ENCODE measurements around the gene FBLN2. TPM values are rescaled to one million over a fixed set of nuclear protein-coding genes. Genes with fewer than 3 reads are reported as not detected.

FBLN2 gene
- total RNA-seq, 1 experiment from 2014 or later, result 1.8 TPM

DNA sequence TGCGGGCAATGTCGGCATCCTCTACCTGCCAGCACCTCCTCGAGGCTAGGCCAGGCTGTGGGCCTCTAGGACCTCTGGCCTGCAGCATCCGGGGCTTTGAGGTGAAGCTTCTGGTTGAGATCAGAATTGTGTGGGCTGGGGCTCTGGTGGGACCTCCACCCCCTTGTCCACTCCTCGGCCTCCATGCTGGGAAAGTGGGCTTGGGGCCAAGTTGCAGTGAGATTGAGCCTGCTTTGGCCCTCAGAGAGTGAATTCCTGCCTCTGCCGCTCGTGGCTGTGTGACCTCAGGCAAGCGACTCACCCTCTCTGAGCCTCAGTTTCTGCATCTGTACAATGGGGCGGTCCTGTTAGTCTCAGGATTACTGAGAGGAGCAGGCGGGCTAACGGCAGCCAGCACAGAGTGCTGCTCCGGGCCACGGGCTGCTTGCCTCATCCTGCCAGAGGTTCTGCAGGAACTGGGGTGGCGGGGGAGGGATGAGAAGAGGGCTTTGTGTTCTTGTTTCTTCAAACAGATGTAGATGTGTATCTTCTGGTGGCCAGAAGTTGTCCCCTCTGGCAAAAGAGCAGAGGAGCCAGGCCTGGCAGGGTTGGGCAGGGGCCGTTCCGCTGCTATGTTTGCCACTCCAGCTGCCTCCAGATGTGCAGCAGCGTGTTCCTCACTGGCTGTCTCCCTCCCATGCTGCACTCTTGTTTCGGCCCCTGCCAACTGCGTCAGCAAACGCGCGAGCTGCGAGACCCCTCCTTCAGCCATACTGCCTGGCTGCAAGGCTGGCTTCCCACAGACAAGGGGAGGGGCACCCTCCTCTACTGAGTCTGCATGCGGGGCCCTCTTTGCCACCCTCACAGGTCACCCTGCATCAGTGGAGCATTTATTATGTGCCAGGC, 33.7 kb downstream of the FBLN2 start:
- in situ Hi-C loops (cut with HindIII; ENCODE audit: low pct_unique_long_range_greater_than_20kb, low sequenced_read_pairs), result no loop called here
- no peak for DNase-seq (ENCODE audit: low read depth, low spot score)

DNA sequence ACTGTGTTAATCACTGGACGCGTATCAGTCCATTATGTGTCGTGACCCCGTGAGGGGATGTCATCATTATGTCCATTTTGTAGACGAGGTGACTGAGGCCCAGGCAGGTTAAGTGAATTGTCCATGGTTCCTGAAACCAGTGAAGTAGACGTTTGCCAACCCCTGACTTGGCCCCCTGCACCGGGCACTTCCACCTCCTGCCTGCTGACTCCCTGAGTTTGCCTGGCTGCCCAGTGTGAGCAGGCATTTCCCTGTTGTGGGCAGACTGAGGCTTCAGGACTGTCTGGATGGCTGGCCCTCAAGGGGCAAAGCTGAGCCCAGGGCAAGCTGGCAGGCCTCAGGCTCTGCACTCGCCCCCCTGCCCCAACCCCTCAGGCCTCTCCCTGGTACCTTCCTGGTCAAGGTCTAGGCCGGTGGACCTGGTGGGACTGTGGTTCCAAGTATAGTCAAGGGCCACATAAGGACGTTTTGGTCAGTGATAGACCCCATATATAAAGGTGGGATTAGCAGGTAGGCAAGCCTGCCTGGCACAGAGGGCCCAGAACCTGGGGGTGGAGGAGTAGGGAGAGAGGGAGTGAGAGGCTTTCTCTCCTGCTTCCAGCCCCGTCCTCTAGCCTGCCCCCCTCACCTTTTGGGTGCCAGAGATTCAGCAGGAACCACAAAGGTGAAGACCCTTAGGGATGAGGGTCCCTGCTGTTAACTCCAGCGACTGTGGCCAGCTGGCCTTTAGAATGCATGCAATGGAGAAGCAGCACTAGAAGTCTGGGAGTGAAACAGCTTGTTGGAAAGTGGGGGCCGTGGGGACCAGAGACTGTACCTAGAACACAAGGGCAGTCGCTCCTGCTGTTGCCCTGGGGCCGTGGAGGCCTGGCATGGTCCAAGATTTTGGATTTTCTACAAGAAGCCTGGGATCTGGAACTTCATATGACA, 34.6 kb downstream of the FBLN2 start:
- in situ Hi-C loops (cut with HindIII; ENCODE audit: low pct_unique_long_range_greater_than_20kb, low sequenced_read_pairs), result no loop called here
- DNase-seq (ENCODE audit: low read depth, low spot score), result no peak

DNA sequence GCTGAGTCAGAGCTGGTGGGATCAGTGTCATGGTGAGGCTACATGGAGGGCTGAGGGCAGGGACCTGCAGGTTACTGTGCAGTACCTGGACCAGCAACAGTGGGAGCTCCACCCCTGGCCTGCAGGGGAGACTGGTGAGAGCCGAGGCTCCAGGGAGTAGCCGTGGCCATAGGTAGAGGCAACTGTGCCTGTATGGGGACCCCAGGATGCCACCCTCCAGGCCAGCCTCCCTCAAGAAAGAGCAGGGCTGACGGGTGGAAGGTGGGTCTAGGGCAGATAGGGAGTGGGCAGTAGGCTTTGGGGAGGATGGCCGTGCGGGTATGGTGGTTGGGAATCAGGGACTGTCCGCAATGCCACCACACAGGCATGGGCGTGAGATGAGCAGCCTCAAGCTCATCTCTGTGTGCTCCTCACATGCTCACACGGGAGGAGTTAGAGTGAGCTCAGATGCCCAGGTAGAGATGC, 35.5 kb downstream of the FBLN2 start:
- no peak for DNase-seq (ENCODE audit: low read depth, low spot score)
- in situ Hi-C loops (cut with HindIII; ENCODE audit: low pct_unique_long_range_greater_than_20kb, low sequenced_read_pairs), result no loop called here

DNA sequence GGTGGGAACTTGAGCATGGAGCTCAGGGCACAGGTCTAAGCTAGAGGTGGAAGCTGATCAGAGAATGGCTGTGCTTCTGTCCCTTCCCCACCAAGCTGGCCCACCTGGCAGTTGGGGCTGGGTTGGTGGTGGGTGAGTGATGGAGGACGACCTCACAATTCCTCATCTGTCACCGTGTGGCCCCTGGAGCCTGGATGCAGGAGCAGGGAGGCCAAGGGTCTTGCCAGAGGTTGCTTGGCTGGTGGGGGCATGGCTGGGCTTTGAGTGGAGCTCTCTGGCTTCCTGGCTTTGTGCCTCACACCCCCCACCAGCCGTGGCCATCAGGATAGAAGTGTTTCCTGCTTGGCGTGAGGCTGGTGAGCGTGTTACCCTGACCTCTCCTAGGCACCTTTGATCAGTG, 36.0 kb downstream of the FBLN2 start:
- in situ Hi-C loops (cut with HindIII; ENCODE audit: low pct_unique_long_range_greater_than_20kb, low sequenced_read_pairs), result no loop called here
- DNase-seq (ENCODE audit: low read depth, low spot score), result no peak

DNA sequence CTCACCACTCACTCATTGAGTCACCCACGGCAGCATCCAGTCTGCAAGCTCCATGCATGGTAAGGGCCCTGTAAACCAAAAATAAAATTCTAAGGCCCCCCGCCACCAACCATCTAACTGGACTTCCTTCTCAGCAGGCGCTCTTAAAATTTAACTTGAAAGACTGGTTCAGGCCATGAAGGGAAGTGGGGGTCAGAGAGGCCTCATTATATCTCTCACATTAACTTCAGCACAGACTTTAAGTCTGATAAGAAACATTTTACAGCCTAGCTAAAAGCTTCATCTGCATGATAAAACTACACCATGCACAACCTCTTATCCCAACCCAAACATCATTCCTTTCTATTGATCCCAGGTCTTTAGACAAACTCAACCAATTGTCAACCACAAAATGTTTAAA, 38.5 kb downstream of the FBLN2 start:
- no peak for DNase-seq (ENCODE audit: low read depth, low spot score)
- in situ Hi-C loops (cut with HindIII; ENCODE audit: low pct_unique_long_range_greater_than_20kb, low sequenced_read_pairs), result no loop called here

DNA sequence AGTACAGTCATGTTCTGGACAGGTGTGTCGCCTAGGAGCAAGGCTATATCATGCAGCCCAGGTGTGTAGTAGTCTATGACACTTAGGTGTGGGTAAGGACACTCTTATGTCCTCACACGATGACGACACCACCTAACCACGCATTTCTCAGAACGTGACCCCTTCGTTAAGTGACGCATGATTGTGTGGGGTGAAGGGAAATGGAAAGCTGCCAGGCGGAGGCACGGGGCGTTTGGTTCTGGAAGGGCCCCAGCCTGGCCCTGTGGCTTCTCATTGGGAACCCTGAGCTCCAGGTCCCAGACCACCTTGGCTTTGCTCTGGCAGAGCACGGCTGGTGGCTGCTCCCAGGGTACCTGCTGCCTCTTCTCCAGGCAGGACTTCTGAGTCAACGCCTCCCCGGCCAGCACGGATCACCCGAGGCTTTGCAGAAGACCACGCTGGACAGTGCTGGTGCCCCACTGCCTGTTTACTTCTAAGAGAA, 39.3 kb downstream of the FBLN2 start:
- DNase-seq (ENCODE audit: low read depth, low spot score), result no peak
- in situ Hi-C loops (cut with HindIII; ENCODE audit: low pct_unique_long_range_greater_than_20kb, low sequenced_read_pairs), result no loop called here

DNA sequence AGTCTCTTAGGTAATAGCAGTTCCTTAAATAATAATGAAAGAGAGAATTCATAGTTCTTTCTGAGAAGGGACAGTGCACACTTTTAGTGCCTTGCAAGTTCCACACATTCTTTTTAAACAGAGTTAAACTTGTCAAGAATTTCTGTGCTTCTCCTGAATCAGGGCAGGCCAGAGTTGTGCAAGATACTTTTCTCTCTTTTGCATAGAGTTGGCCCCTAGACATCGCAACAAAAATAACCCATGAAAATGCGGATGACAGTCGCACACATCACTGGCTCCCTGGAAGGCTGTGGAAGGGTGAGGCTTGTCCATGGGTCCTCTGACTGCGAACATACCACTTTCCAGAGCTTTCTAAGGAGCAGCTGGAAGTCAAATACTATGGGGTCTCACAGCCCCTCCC, 40.1 kb downstream of the FBLN2 start:
- DNase-seq (ENCODE audit: low read depth, low spot score), result no peak
- in situ Hi-C loops (cut with HindIII; ENCODE audit: low pct_unique_long_range_greater_than_20kb, low sequenced_read_pairs), result no loop called here

DNA sequence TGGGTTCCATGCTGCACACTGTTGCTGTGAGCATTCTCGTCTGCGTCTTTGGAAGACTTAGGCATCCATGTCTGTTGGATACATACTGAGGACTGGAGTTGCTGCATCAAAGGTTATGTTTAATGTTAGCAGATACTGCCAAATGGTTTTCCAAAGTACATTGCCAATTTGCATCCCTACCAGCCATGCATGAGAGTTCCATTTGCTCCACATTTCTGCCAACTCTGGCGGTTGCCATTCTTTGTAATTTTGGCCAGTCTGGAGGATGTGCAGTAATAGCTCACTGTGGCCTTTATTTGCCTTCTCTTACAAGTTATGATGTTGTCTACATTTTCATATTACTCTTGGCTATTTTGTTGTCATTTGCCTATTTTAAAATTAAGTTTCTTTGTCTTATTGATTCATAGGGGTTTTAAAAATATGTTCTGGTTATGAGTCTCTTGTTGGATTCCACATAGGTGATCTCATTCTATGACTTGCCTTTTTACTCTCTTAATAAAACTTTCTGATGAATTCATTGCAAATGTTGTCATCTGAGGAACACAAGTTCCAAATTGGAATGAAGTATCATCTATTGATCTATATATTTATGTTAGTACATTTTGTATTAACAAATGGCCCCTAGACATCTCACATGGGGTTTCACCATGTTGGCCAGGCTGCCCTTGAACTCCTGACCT, 42.1 kb downstream of the FBLN2 start:
- no peak for DNase-seq (ENCODE audit: low read depth, low spot score)
- in situ Hi-C loops (cut with HindIII; ENCODE audit: low pct_unique_long_range_greater_than_20kb, low sequenced_read_pairs), result no loop called here

DNA sequence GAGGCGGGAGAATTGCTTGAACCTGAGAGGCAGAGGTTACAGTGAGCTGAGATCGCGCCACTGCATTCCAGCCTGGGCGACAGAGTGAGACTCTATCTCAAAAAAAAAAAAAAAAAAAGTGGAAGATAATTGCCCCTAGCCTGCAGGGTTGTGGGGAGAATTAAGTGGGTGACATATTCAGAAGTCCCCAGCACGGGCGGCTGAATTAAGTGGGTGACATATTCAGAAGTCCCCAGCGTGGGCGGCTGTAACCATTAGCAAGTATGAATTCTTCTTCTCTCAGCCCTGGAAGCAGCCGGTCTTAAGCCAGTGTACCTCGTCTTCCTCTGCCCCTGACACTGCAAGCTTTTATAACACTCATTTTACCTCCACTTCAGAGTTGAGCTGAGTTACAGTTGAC, 44.7 kb downstream of the FBLN2 start:
- no peak for DNase-seq (ENCODE audit: low read depth, low spot score)
- in situ Hi-C loops (cut with HindIII; ENCODE audit: low pct_unique_long_range_greater_than_20kb, low sequenced_read_pairs), result no loop called here

DNA sequence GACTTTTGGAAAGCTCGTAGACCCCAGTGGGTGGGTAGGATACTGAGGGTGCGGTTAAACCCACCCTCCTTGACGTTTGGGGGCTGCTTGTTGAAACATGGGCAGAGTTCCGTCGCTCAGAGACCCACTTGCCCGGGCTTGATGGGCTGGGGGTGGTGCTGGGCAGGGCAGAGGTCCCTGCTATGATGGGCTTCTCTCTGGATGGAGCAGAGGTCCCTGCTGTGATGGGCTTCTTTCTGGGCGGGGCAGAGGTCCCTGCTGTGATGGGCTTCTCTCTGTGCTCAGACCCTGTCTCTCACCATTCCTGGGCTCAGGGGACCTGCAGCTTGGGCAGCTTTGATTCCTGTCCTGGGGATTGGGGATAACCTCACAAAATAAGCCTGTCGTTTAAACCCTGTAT, 45.2 kb downstream of the FBLN2 start:
- DNase-seq (ENCODE audit: low read depth, low spot score), result no peak
- in situ Hi-C loops (cut with HindIII; ENCODE audit: low pct_unique_long_range_greater_than_20kb, low sequenced_read_pairs), result no loop called here

DNA sequence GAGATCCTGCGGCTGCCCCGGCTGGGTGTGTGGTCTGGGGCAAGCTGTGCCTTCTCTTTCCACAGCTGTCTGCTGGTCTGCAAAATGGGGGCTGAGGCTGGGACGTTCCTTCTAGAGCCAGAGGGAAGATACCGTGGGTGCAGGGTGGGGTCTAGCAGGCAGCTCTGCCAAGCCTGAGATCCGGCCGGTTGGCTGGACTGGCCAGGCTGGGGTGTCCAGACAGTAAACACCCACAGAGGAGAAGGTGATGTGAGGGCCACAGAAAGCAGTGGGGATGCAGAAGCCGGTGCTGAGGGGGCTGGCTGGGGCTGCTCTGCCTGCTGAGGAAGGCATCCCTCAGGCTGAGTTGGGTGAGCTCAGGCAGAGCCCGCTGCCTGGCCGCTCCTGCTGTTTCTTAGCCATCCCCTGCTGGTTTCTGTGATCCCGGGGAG, 46.1 kb downstream of the FBLN2 start:
- in situ Hi-C loops (cut with HindIII; ENCODE audit: low pct_unique_long_range_greater_than_20kb, low sequenced_read_pairs), result no loop called here
- no peak for DNase-seq (ENCODE audit: low read depth, low spot score)

DNA sequence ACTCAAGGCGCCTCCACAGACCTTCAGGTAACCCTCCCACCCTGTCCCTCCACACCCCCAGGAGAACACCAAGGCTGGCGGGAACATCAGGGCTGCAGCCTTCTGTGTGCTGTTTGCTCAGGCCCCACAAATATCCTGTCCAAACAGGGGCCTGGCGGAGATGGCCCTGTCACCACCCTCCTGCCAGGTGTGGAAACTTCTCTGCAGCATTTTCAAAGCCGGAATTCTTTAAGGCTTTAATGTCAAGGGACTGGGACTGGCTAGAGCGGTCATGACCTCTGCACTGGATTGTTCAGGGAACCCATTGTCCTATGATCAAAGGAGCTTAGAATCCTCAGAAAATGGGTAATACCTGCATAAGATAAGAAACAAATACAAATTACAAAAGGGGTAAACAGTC, 46.6 kb downstream of the FBLN2 start:
- DNase-seq (ENCODE audit: low read depth, low spot score), result no peak
- in situ Hi-C loops (cut with HindIII; ENCODE audit: low pct_unique_long_range_greater_than_20kb, low sequenced_read_pairs), result no loop called here

DNA sequence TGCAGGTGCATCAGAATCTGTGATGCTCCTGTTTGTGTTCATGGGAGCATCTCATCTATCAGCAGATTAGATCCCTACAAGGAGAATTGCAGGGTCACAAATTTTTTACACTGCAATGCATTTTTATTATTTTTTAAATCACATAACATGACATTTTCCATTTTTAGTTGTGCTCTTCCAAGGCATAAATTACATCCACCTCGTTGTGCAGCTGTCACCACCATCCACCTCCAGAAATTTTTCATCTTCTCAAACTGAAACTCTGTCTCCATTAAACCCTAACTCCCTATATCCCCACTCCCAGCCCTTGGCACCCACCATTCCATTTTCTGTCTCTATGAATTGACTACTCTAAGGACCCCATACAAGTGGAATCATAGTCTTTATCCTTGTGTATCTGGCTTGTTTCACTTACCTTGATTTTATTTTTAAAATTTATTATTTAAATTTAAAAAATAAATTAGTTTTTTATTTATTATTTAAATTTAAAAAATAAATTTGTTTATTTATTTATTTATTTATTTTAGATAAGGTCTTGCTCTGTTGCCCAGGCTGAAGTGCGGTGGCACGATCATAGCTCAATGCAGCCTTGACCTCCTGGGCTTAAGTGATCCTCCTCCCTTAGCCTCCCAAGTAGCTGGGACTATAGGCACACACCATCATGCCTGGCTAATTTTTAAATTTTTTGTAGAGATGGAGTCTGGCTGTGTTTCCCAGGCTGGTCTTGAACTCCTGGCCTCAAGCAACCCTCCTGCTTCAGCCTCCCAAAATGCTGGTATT, 47.7 kb downstream of the FBLN2 start:
- in situ Hi-C loops (cut with HindIII; ENCODE audit: low pct_unique_long_range_greater_than_20kb, low sequenced_read_pairs), result no loop called here

DNA sequence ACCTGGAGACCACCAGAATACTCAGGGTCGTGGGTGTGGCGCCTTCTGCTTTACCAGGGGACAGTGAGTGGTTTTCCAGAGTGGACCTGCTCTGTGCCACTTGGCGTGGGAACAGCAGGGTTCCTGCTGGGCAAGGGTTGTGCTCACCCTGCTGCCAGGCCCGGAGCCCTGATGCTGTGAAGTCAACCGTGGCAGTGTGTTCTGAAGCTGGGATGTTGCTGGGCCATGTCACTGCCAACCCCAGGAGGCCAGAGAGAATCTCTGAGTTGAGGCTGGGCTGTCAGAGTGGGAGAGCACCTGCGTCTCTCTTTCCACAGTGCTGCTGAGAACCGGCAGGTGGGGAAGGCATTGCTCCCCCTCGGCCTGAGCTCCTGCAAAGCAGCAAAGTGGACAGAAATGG, 48.7 kb downstream of the FBLN2 start:
- no peak for DNase-seq (ENCODE audit: low read depth, low spot score)
- in situ Hi-C loops (cut with HindIII; ENCODE audit: low pct_unique_long_range_greater_than_20kb, low sequenced_read_pairs), result no loop called here

More for the DNA sequence above, 47.7 kb downstream of the FBLN2 start:
- DNase-seq (ENCODE audit: low read depth, low spot score), result no peak

DNA sequence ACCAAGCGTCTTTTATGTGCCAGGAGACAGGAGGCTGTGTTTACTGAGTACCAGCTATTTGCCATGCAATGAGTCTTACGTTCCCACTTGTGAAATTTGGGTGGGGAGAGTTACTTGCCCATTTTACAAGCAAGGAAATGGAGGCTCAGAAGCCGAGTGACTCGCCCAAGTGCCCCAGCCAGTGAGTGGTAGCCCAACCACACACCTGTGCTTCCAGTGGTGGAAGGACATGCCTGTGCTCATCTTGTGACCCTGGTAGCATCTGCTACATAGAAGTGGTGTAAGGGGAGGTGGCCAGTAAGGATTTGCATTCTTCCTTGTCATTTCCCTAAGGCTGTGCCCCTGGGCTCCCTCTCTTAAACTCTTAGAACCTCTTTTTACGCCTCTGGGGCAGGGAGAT, 49.3 kb downstream of the FBLN2 start:
- DNase-seq (ENCODE audit: low read depth, low spot score), result no peak
- in situ Hi-C loops (cut with HindIII; ENCODE audit: low pct_unique_long_range_greater_than_20kb, low sequenced_read_pairs), result no loop called here

DNA sequence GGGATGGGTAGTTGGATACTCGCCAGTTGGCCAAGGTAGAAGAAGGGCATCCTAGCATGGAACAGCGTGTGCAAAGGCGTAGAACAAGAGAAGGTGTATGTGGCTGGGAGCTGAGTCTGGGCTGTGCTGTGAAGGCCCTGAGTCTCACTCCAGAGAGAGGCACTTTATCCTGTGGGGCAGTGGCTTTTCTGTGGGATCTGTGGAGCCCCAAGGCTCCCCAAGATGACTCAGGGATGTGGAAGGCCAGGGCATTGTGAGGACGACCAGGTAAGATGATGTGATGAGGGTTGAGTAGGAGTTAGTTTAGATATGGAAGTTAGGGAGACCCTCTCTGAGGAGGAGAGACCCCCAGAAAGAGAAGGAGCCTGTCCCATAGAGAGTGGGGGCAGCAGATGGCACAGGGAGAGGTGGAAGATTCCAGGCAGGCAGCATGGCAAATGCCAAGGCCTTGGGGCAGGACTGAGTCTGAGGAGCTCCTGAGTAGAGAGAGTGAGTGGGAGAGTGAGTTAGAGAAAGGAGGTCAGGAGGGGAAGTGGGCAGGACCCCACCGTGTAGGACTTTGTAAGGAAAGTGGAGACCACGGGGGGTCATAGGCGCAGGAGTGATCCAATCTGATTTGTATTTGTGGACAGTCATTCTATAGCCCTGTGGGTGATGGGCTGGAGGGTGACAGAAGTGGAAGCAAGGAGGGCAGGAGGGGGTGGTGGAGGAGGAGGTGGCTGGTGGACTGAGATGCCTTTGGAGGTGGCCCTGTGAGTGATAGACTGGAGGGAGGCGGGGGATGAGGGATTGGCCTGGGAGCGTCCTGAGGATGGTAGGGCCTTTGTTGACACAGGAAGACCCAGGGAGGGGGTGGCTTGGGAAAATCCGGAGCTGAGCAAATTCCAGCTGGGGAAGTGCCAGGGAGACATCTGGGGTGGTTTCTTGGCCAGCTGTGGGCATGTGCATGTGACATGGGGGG, 50.3 kb downstream of the FBLN2 start:
- DNase-seq (ENCODE audit: low read depth, low spot score), result no peak
- in situ Hi-C loops (cut with HindIII; ENCODE audit: low pct_unique_long_range_greater_than_20kb, low sequenced_read_pairs), result no loop called here
